ENCODE data around the gene CA5A.
"Not testable (repeated sequence)": the region's sequence is repeated elsewhere in the genome, so short reads cannot be mapped to it uniquely, and the experiment has no call there.

The CA5A gene

GRCh38 chr16:87914812-87915211 lies 21.5 kb downstream of the CA5A start:
- TF ChIP-seq, protein P1, sequence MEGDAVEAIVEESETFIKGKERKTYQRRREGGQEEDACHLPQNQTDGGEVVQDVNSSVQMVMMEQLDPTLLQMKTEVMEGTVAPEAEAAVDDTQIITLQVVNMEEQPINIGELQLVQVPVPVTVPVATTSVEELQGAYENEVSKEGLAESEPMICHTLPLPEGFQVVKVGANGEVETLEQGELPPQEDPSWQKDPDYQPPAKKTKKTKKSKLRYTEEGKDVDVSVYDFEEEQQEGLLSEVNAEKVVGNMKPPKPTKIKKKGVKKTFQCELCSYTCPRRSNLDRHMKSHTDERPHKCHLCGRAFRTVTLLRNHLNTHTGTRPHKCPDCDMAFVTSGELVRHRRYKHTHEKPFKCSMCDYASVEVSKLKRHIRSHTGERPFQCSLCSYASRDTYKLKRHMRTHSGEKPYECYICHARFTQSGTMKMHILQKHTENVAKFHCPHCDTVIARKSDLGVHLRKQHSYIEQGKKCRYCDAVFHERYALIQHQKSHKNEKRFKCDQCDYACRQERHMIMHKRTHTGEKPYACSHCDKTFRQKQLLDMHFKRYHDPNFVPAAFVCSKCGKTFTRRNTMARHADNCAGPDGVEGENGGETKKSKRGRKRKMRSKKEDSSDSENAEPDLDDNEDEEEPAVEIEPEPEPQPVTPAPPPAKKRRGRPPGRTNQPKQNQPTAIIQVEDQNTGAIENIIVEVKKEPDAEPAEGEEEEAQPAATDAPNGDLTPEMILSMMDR (conservative IDR thresholded peaks at IDR 0.05): no peak
- H3K27ac ChIP-seq: no peak overlapping the region

DNA sequence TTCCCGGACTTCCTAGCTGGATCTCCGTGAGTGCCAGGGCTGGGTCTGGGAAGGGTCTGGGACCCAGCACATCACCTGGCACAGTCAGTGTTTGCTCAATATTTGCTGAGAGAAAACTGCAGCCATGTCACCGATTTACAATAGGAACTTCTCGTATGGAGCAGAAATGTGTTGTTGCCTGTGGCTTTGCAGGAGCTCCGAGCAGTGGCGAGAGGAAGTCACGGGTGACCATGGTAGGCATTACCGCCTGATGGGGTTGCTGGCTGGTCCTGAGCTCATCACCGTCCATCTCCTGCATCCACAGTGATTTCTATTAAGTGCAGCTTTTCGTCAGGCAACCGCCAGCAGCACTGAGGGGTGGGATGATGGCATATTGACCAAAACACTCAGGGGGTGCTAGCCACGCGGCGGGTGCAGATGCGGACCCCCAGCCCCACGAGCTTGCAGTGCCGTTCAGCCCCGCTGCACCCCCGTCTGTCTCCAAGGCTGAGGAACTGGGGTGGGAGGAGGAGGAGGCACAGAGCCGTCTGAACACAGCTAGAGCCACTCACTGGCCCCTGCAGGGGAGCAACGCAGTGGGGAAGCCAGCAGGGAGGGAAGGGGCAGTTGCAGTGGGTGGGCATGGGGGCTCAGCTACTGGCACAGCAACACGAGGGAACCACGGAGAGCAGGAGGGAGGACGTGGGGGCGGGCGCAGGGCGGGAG lies 22.2 kb downstream of the CA5A start:
- not testable (repeated sequence) for H3K27ac ChIP-seq

GRCh38 chr16:87912691-87913090 lies 23.6 kb downstream of the CA5A start:
- H3K27ac ChIP-seq: not testable (repeated sequence)

GRCh38 chr16:87911106-87911763 lies 25.1 kb downstream of the CA5A start:
- H3K27ac ChIP-seq: not testable (repeated sequence)

GRCh38 chr16:87909203-87909935 lies 27.0 kb downstream of the CA5A start:
- not testable (repeated sequence) for H3K27ac ChIP-seq

GRCh38 chr16:87908101-87908500 lies 28.2 kb downstream of the CA5A start:
- not testable (repeated sequence) for H3K27ac ChIP-seq

More at GRCh38 chr16:87909203-87909935, 27.0 kb downstream of the CA5A start:
- TF ChIP-seq, protein P1 (conservative IDR thresholded peaks at IDR 0.05): peak; percentile 64

DNA sequence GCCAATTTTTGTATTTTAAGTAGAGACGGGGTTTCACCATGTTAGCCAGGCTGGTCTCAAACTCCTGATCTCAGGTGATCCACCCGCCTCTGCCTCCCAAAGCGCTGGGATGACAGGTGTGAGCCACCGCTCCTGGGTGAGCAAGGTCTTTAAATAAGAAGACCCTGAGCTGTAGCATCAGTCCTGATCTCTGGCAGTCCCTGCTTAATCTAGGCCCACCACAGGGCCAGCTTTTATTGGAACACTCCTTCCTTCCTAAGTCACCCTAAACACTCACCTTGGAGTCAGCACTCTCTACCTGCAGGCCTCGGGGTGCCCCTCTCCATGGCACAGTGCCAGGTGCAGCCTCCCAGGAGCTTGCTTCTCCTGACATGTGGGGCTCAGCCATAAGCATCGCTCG lies 30.8 kb downstream of the CA5A start:
- H3K27ac ChIP-seq: not testable (repeated sequence)

- H3K27ac ChIP-seq: not testable (repeated sequence)
These were observed 31.4 kb downstream of the CA5A start for GRCh38 chr16:87904963-87905362.

DNA sequence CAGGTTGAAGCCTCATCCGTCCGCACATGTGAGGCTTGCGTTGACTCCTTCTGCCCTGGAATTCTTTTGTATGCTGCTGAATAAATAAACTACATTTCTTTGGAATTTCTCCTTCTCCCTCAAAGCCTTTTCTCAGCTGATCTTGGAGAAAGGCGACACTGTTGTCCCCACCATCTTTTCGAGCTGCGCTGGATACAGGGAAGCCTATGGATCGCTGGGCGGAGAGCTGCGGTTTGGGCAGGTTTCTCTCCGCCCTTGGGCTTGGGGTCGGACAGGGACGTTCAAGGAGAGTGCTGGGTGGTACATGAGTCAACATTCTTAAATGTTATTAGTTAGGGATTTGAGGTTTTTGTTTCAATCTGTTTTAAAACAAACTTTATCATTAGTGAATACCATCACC lies 35.8 kb downstream of the CA5A start:
- H3K27ac ChIP-seq: not testable (repeated sequence)

DNA sequence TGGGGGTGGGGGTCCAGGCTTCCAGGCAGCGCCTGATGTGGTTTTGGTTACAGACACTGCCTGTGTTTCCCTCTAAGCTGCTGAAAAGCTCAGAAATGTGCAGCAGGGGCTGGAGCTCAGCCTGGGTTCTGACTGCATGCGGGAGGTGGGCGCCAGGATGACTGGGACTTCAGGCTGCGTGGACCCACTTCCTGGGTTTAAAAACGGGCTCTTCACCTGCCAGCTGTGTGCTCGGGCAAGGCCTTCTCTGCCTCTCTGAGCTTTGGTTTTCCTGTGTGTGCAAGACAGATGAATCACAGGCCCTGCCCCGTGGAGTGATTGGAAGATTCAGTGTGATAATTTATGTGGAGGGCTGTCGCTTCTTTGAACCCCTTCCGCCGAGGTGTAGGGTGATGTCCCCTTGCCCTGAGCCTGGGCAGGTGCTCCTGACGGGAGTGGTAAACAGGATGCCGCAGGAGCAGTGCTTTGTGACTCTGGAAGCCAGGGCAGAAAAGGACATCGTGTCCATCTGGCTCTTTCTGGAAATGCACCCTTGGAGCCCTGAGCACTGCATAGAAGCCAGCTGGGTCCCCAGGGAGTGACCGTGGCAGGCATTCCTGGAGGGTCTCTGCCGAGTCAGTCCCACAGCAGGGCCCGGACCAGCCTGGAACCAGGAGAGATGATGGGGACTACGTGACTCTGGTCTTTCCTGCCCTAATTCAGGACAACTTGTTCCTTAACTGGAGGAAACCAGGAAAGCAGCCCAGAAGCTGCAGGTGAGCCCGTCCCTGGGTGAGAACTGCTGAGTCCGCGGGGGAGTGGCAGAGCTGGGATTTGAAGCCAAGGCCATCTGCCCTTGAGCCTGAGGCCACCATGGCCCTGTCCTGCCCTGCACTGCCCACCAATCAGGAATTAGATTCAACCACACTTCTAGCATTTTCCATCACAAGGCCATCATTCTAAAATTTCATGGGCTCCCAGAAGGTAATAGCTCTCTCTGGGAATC lies 38.5 kb downstream of the CA5A start:
- TF ChIP-seq, protein P1 (conservative IDR thresholded peaks at IDR 0.05): no peak
- no peak overlapping the region for H3K27ac ChIP-seq

- not testable (repeated sequence) for H3K27ac ChIP-seq
These were observed 39.3 kb downstream of the CA5A start for GRCh38 chr16:87896924-87897520.

GRCh38 chr16:87896176-87896890 lies 40.0 kb downstream of the CA5A start:
- H3K27ac ChIP-seq: not testable (repeated sequence)
